IPS-11a (cell line): ENCODE results near the gene RAD17.
"Not testable (repeated sequence)": the region's sequence is repeated elsewhere in the genome, so short reads cannot be mapped to it uniquely, and the experiment has no call there.

Experiments used
- H3K4me3 ChIP-seq: one replicate; pipeline ENCODE4 v1.5.1; 2013; ENCODE audit warnings: low read depth, low read length, control low read depth

Gene RAD17

DNA sequence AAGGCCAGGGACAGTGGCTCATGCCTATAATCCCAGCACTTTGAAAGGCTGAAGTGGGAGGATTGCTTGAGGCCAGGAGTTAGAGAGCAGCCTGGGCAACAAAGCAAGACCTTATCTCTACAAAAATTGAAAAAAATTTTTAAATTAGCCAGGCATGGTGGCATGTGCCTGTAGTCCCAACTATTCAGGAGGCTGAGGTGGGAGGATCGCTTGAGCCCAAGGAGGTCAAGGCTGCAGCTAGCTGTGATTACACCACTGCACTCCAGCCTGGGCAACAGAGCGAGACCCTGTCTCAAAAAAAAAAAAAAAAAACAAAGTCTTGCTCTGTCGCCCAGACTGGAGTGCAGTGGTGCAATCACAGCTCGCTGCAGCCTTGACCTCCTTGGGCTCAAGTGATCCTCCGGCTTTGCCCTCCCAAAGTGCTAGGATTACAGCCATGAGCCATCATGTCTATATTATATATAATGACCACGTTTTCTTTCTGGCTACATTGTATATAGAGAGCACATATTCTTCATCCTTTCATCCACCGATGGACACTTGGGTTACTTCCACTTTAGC, 85.9 kb downstream of the RAD17 start:
- not testable (repeated sequence) for H3K4me3 ChIP-seq

DNA sequence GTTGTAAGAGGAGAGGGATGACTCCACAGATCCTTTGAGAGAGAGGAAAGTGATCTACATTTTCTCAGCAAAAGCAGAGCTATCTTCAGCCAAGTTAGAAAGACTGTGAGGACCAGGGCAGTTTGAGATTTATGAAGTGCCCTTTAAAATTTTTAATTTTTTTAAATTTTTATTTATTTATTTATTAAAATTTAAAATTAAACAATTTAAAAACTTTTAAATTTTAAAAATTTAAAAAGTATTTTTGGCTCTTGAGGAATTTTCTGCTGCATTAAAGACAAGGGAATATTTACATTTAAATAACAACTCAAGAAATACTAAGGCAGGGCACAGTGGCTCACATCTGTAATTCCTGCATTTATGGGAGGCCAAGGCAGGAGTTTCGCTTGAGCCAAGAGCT, 92.6 kb downstream of the RAD17 start:
- no peak overlapping the region for H3K4me3 ChIP-seq
